Keratinocyte (primary cell): ENCODE data around the gene TRAF3IP3. TPM values are rescaled to one million over a fixed set of nuclear protein-coding genes. Genes with fewer than 3 reads are reported as not detected.

Experiments
- DNase-seq: peaks from one replicate; pipeline ENCODE4 v3.0.0-alpha.2; 2011; ENCODE audit warnings: low read depth, missing footprints, low spot score
- FAIRE-seq: peaks from 2 replicates; lab custom pipeline; 2011; peaks lifted over from hg19 to GRCh38; lab: Jason Lieb, UNC
- H2AFZ ChIP-seq: 2 replicates; pipeline ENCODE4 v1.6.0; 2012; ENCODE audit warnings: low read length, control low read depth, inconsistent platforms; ENCODE audit not compliant: control insufficient read depth
- H3K27ac ChIP-seq: 2 replicates; pipeline ENCODE4 v1.5.1; 2011; ENCODE audit warnings: low read length; ENCODE audit not compliant: control insufficient read depth, insufficient read depth
- H3K27me3 ChIP-seq: 3 replicates; pipeline ENCODE4 v1.6.0; 2011; ENCODE audit warnings: low read length; ENCODE audit not compliant: control insufficient read depth, insufficient read depth; ENCODE audit errors: extremely low read depth
- H3K36me3 ChIP-seq, 2 experiments: 2 replicates in 1 of 2; 3 replicates in 1 of 2; pipeline ENCODE4 v1.5.1; 2011; ENCODE audit warnings: low read length in 2 of 2, mild to moderate bottlenecking in 1 of 2; ENCODE audit not compliant: control insufficient read depth in 2 of 2, insufficient read depth in 2 of 2; ENCODE audit errors: extremely low read depth in 1 of 2
- H3K4me1 ChIP-seq: 3 replicates; pipeline ENCODE4 v1.5.1; 2011; ENCODE audit warnings: low read length; ENCODE audit not compliant: control insufficient read depth, insufficient read depth; ENCODE audit errors: extremely low read depth
- H3K4me2 ChIP-seq: 3 replicates; pipeline ENCODE4 v1.6.0; 2011; ENCODE audit warnings: low read depth, low read length; ENCODE audit not compliant: control insufficient read depth, insufficient read depth; ENCODE audit errors: extremely low read depth
- H3K4me3 ChIP-seq, 3 experiments: fragments of 200-600 bp in 1 of 3; sonication (generic) in 1 of 3; 2 replicates in 2 of 3; 3 replicates in 1 of 3; pipeline ENCODE4 v1.5.1; 2011 to 2016; ENCODE audit warnings: low read length in 3 of 3, mild to moderate bottlenecking in 3 of 3, control low read depth in 2 of 3, inconsistent platforms in 1 of 3, low read depth in 1 of 3, mixed read lengths in 1 of 3, mixed run types in 1 of 3, moderate library complexity in 1 of 3; ENCODE audit not compliant: control insufficient read depth in 2 of 3, insufficient read depth in 2 of 3; ENCODE audit errors: extremely low read depth in 1 of 3
- H3K79me2 ChIP-seq: 2 replicates; pipeline ENCODE4 v1.6.0; 2012; ENCODE audit warnings: low read length; ENCODE audit not compliant: control insufficient read depth, insufficient read depth
- H3K9ac ChIP-seq: 3 replicates; pipeline ENCODE4 v1.6.0; 2011; ENCODE audit warnings: low read length; ENCODE audit not compliant: control insufficient read depth, insufficient read depth; ENCODE audit errors: extremely low read depth
- H3K9me1 ChIP-seq: 3 replicates; pipeline ENCODE4 v1.6.0; 2011; ENCODE audit warnings: low read length; ENCODE audit not compliant: control insufficient read depth, insufficient read depth; ENCODE audit errors: extremely low read depth
- H3K9me3 ChIP-seq: 2 replicates; pipeline ENCODE4 v1.5.1; 2012; ENCODE audit warnings: low read depth, low read length; ENCODE audit not compliant: control insufficient read depth
- H4K20me1 ChIP-seq: 3 replicates; pipeline ENCODE4 v1.6.0; 2011; ENCODE audit warnings: low read length; ENCODE audit not compliant: control insufficient read depth, insufficient read depth; ENCODE audit errors: extremely low read depth
- CTCF ChIP-seq, 3 experiments: IDR thresholded peaks in 1 of 3; conservative IDR thresholded peaks in 1 of 3; optimal IDR thresholded peaks in 1 of 3; 2 replicates in 2 of 3; 3 replicates in 1 of 3; pipeline versions ENCODE3 to v1.5.1; 2011; ENCODE audit warnings: low read length in 3 of 3, mild to moderate bottlenecking in 3 of 3, moderate library complexity in 2 of 3, control low read depth in 1 of 3, inconsistent platforms in 1 of 3; ENCODE audit not compliant: insufficient read depth in 2 of 3; ENCODE audit errors: extremely low read depth in 1 of 3
- EZH2 ChIP-seq: IDR thresholded peaks from one replicate; pipeline ENCODE4 v1.6.1; 2012; ENCODE audit warnings: inconsistent platforms, mild to moderate bottlenecking, low read length, moderate library complexity
- dilution Hi-C: fragments of 300-500 bp; cut with MboI; formaldehyde crosslinking; loops from one replicate; pipeline ENCODE4 v1.7.0; 2020; ENCODE audit warnings: low sequenced_read_pairs; ENCODE audit not compliant: extremely low pct_ligation_motif_present
- polyA plus RNA-seq, 5 experiments: library from polyadenylated mRNA; depleted of rRNA in 3 of 5; stranded (reverse) in 3 of 5; stranded (forward) in 1 of 5; unstranded in 1 of 5; fragments of >200 nt; gene quantifications; 1 replicate in 1 of 5; 2 replicates in 3 of 5; 3 replicates in 1 of 5; pipeline versions ENCODE4 v1.2.1 to v1.2.3, GENCODE V29; 2011 to 2012; ENCODE audit warnings: missing spikeins in 2 of 5, low read depth in 1 of 5, low replicate concordance in 1 of 5

The TRAF3IP3 gene
- polyA plus RNA-seq, 1 donor (not counting 4 experiments of a cell fraction or from before 2014, with no cell fraction given): 0.16 TPM

DNA sequence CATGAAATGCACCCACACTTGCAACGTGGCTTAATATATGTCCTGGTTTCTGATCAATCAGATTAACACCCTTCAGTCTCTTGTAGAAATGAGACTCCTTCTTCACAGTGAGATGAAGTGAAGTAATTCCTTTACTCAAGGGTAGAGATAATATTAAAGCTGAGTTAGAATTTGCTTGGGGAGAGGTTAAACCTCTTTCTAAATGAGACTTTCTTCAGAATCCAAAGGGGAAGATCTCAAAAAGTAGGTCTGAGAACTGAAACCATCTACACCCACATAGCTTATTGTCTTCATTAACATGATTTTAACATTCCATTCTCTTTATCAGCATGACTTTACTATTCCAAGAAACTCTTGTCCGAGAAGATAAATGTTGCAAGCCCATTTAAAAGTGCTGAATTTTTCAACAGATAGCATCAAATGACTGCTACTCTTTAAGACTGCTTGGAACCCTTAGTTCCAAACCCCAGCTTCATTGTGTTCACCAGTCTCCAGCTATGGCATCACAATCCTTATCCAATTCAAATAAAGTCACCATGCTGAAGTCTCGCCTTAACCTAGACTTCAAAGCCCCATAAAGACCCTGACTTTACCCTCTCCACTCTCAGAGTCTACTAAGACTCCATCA is 19.2 kb upstream of the TRAF3IP3 start:
- Histone ChIP-seq H3K9me3 (no peaks in the 10 kb centered on the region), H3K27ac (no peak overlapping the region), H3K79me2 (no peaks in the 10 kb centered on the region), H3K9ac (no peak overlapping the region), H3K4me2 (no peak overlapping the region), H3K4me1 (peaks cover 3% of the 10 kb centered on the region), H3K4me3 (no peak overlapping the region), H2AFZ (no peak overlapping the region), H3K36me3 (no peaks in the 10 kb centered on the region), H3K9me1 (no peaks in the 10 kb centered on the region), H3K27me3 (no peaks in the 10 kb centered on the region), H4K20me1 (no peaks in the 10 kb centered on the region)
- no peak for DNase-seq
- TF ChIP-seq EZH2 (no peak), CTCF (optimal IDR thresholded peaks at IDR 0.05 in 1 of 3, IDR thresholded peaks at IDR 0.05 in 1 of 3, conservative IDR thresholded peaks at IDR 0.05 in 1 of 3; ENCODE audit: extremely low read depth in 1 of 3, insufficient read depth in 2 of 3, low read length in 3 of 3) (no peak)
- dilution Hi-C loops: no loop called here
- FAIRE-seq: no peak

- no peak overlapping the region for H3K4me2 ChIP-seq
- H3K9me3 ChIP-seq: no peaks in the 10 kb centered on the region
- H3K79me2 ChIP-seq: no peaks in the 10 kb centered on the region
- peaks cover 3% of the 10 kb centered on the region for H3K4me1 ChIP-seq
- no peaks in the 10 kb centered on the region for H3K9me1 ChIP-seq
- H2AFZ ChIP-seq: no peak overlapping the region
- H4K20me1 ChIP-seq: no peaks in the 10 kb centered on the region
- H3K27ac ChIP-seq: no peak overlapping the region
- no peak for TF ChIP-seq EZH2
- no peak for TF ChIP-seq CTCF (optimal IDR thresholded peaks at IDR 0.05 in 1 of 3, IDR thresholded peaks at IDR 0.05 in 1 of 3, conservative IDR thresholded peaks at IDR 0.05 in 1 of 3; ENCODE audit: extremely low read depth in 1 of 3, insufficient read depth in 2 of 3, low read length in 3 of 3)
- H3K36me3 ChIP-seq: no peaks in the 10 kb centered on the region
- no peak for FAIRE-seq
- no peaks in the 10 kb centered on the region for H3K27me3 ChIP-seq
- dilution Hi-C loops: no loop called here
- no peak overlapping the region for H3K9ac ChIP-seq
- H3K4me3 ChIP-seq: no peak overlapping the region
- DNase-seq: no peak
Measured at GRCh38 chr1:209737118-209737505, 18.7 kb upstream of the TRAF3IP3 start.
